Mesenchymal stem cell (in vitro differentiated cells and primary cell): ENCODE data around the gene SIT1.
A peak's percentile ranks its signal among the peaks of the same experiment; 100 is the strongest.

Experiments used
- DNase-seq: peaks from one replicate; pipeline ENCODE4 v3.0.0-alpha.2; 2013
- H2AFZ ChIP-seq: one replicate; pipeline ENCODE4 v1.6.1; 2013; ENCODE audit warnings: low read depth, mild to moderate bottlenecking, control low read depth, inconsistent platforms, low read length, moderate library complexity
- H2AK5ac ChIP-seq: 2 replicates; pipeline ENCODE4 v1.6.1; 2013; ENCODE audit warnings: low read length, moderate library complexity, mild to moderate bottlenecking, inconsistent platforms; ENCODE audit not compliant: severe bottlenecking
- H2BK120ac ChIP-seq: one replicate; pipeline ENCODE4 v1.6.1; 2013; ENCODE audit warnings: low read depth, mild to moderate bottlenecking, inconsistent platforms, low read length, moderate library complexity
- H2BK12ac ChIP-seq, 2 experiments: one replicate each; pipeline ENCODE4 v1.6.1; 2013; ENCODE audit warnings: inconsistent platforms in 2 of 2, low read length in 2 of 2, mild to moderate bottlenecking in 2 of 2, moderate library complexity in 2 of 2, control low read depth in 1 of 2
- H2BK15ac ChIP-seq: one replicate; pipeline ENCODE4 v1.6.1; 2013; ENCODE audit warnings: mild to moderate bottlenecking, low read depth, inconsistent platforms; ENCODE audit not compliant: poor library complexity, severe bottlenecking
- H2BK5ac ChIP-seq: 2 replicates; pipeline ENCODE4 v1.6.1; 2013; ENCODE audit warnings: low read depth, mild to moderate bottlenecking, low read length, control low read depth, inconsistent platforms; ENCODE audit not compliant: poor library complexity, severe bottlenecking
- H3K14ac ChIP-seq, 2 experiments: one replicate each; pipeline ENCODE4 v1.6.1; 2013; ENCODE audit warnings: inconsistent platforms in 2 of 2, low read length in 2 of 2, control low read depth in 1 of 2, mild to moderate bottlenecking in 1 of 2, moderate library complexity in 1 of 2
- H3K18ac ChIP-seq, 2 experiments: one replicate each; pipeline ENCODE4 v1.6.1; 2013; ENCODE audit warnings: inconsistent platforms in 2 of 2, low read length in 2 of 2, control low read depth in 1 of 2, low read depth in 1 of 2, mild to moderate bottlenecking in 1 of 2
- H3K23ac ChIP-seq, 2 experiments: one replicate each; pipeline ENCODE4 v1.6.1; 2013; ENCODE audit warnings: inconsistent platforms in 2 of 2, low read length in 2 of 2, mild to moderate bottlenecking in 2 of 2, moderate library complexity in 2 of 2, control low read depth in 1 of 2
- H3K27ac ChIP-seq: 2 replicates; pipeline ENCODE4 v1.5.1; 2013; ENCODE audit warnings: mild to moderate bottlenecking, moderate library complexity, low read length, control low read depth, inconsistent platforms; ENCODE audit not compliant: poor library complexity, severe bottlenecking
- H3K27me3 ChIP-seq, 2 experiments: 2 replicates each; pipeline versions ENCODE4 v1.6.1 to v1.7.0; 2013; ENCODE audit warnings: low read length in 2 of 2, mild to moderate bottlenecking in 2 of 2, moderate library complexity in 2 of 2, control low read depth in 1 of 2, inconsistent platforms in 1 of 2; ENCODE audit not compliant: control insufficient read depth in 1 of 2, insufficient read depth in 1 of 2
- H3K36me3 ChIP-seq, 2 experiments: 2 replicates each; pipeline versions ENCODE4 v1.6.1 to v1.7.0; 2013; ENCODE audit warnings: low read length in 2 of 2, control low read depth in 1 of 2, inconsistent platforms in 1 of 2, low read depth in 1 of 2, mild to moderate bottlenecking in 1 of 2; ENCODE audit not compliant: insufficient read depth in 2 of 2, control insufficient read depth in 1 of 2
- H3K4ac ChIP-seq, 2 experiments: one replicate each; pipeline ENCODE4 v1.6.1; 2013; ENCODE audit warnings: inconsistent platforms in 2 of 2, low read length in 2 of 2, mild to moderate bottlenecking in 2 of 2, moderate library complexity in 2 of 2, control low read depth in 1 of 2, low read depth in 1 of 2
- H3K4me1 ChIP-seq: 2 replicates; pipeline ENCODE4 v1.6.1; 2013; ENCODE audit warnings: low read depth, low read length, control low read depth; ENCODE audit not compliant: control insufficient read depth, insufficient read depth
- H3K4me2 ChIP-seq: 2 replicates; pipeline ENCODE4 v1.6.1; 2013; ENCODE audit warnings: low read length, mild to moderate bottlenecking, inconsistent platforms; ENCODE audit not compliant: poor library complexity, severe bottlenecking
- H3K4me3 ChIP-seq, 2 experiments: 2 replicates each; pipeline versions ENCODE4 v1.5.1 to v1.7.0; 2013; ENCODE audit warnings: low read length in 2 of 2, mild to moderate bottlenecking in 2 of 2, control low read depth in 1 of 2, low read depth in 1 of 2; ENCODE audit not compliant: insufficient read depth in 1 of 2
- H3K79me1 ChIP-seq: replicated peaks from 2 replicates; pipeline ENCODE4 v1.6.1; 2013; ENCODE audit warnings: mild to moderate bottlenecking, control low read depth, low read length, inconsistent platforms; ENCODE audit not compliant: poor library complexity, severe bottlenecking
- H3K9ac ChIP-seq: 2 replicates; pipeline ENCODE4 v1.7.0; 2013; ENCODE audit warnings: mild to moderate bottlenecking, low read length, moderate library complexity
- H3K9me3 ChIP-seq: 2 replicates; pipeline ENCODE4 v1.7.0; 2013; ENCODE audit warnings: mild to moderate bottlenecking, low read length; ENCODE audit not compliant: control insufficient read depth
- H4K8ac ChIP-seq: one replicate; pipeline ENCODE4 v1.6.1; 2013; ENCODE audit warnings: inconsistent platforms, mild to moderate bottlenecking, low read length, moderate library complexity
- H4K91ac ChIP-seq: one replicate; pipeline ENCODE4 v1.6.1; 2013; ENCODE audit warnings: mild to moderate bottlenecking, low read length, inconsistent platforms
- WGBS: methylation state at CpG from one replicate; pipeline ENCODE4 v1.1.7; 2013; ENCODE audit warnings: mixed read lengths; 5-methylcytosine and 5-hydroxymethylcytosine counted together

Gene SIT1

GRCh38 chr9:35606138-35606504, 44.6 kb downstream of the SIT1 start:
- peaks cover 32 to 37% of the 10 kb centered on the region in 2 experiments for H3K36me3 ChIP-seq
- no peak overlapping the region for H2BK15ac ChIP-seq
- no peaks in the 10 kb centered on the region for H3K9me3 ChIP-seq
- H3K9ac ChIP-seq = peak overlapping the region; percentile 85
- H3K79me1 ChIP-seq = peaks cover 20% of the 10 kb centered on the region
- H3K27ac ChIP-seq = no peak overlapping the region
- no peak overlapping the region for H2AFZ ChIP-seq
- WGBS = 10% methylated on average over 3 of the region's 5 CpGs
- H2BK120ac ChIP-seq = no peak overlapping the region
- peak overlapping the region in 1 of 2 experiments; percentile 3 for H3K14ac ChIP-seq
- H4K91ac ChIP-seq = no peak overlapping the region
- H2BK12ac ChIP-seq = no peak overlapping the region
- H3K4me1 ChIP-seq = peaks cover 19% of the 10 kb centered on the region
- H3K27me3 ChIP-seq = no peaks in the 10 kb centered on the region
- H3K18ac ChIP-seq = no peak overlapping the region
- H4K8ac ChIP-seq = no peak overlapping the region
- H2BK5ac ChIP-seq = no peak overlapping the region
- H3K4ac ChIP-seq = no peak overlapping the region
- H3K4me3 ChIP-seq = peak overlapping the region; percentile 86 to 91
- peak overlapping the region in 1 of 2 experiments; percentile 61 for H3K23ac ChIP-seq
- no peak overlapping the region for H2AK5ac ChIP-seq
- peak; percentile 18 for DNase-seq
- peak overlapping the region; percentile 97 for H3K4me2 ChIP-seq

GRCh38 chr9:35605351-35606137, 45.2 kb downstream of the SIT1 start:
- H3K18ac ChIP-seq = peak overlapping the region in 1 of 2 experiments; percentile 59
- peak overlapping the region; percentile 85 for H3K9ac ChIP-seq
- H3K4me2 ChIP-seq = peak overlapping the region; percentile 97
- peak overlapping the region; percentile 86 to 91 for H3K4me3 ChIP-seq
- H4K8ac ChIP-seq = no peak overlapping the region
- under 1% methylated on average over 46 of the region's 76 CpGs for WGBS
- H2BK120ac ChIP-seq = no peak overlapping the region
- H3K27ac ChIP-seq = no peak overlapping the region
- H2BK15ac ChIP-seq = peak overlapping the region; percentile 3
- peak overlapping the region; percentile 77 for H2BK5ac ChIP-seq
- H3K79me1 ChIP-seq = peaks cover 20% of the 10 kb centered on the region
- H4K91ac ChIP-seq = no peak overlapping the region
- peak overlapping the region in 1 of 2 experiments; percentile 3 for H3K14ac ChIP-seq
- H3K4ac ChIP-seq = peak overlapping the region in 1 of 2 experiments; percentile 63
- peak; percentile 18 for DNase-seq
- H3K36me3 ChIP-seq = peaks cover 32 to 37% of the 10 kb centered on the region in 2 experiments
- no peak overlapping the region for H2AK5ac ChIP-seq
- H3K9me3 ChIP-seq = no peaks in the 10 kb centered on the region
- H3K4me1 ChIP-seq = peaks cover 19% of the 10 kb centered on the region
- H3K27me3 ChIP-seq = no peaks in the 10 kb centered on the region
- peak overlapping the region in 1 of 2 experiments; percentile 61 for H3K23ac ChIP-seq
- H2AFZ ChIP-seq = peak overlapping the region; percentile 58
- peak overlapping the region in 1 of 2 experiments; percentile 47 for H2BK12ac ChIP-seq

GRCh38 chr9:35604578-35605350, 46.0 kb downstream of the SIT1 start, which contains the start of gene TESK1:
TSS of gene TESK1 (plus strand) at chr9:35605262. CDS start at chr9:35605620, 358 bp downstream.
- Histone ChIP-seq H3K9me3 (no peaks in the 10 kb centered on the region), H3K4me1 (peaks cover 21% of the 10 kb centered on the region), H2BK120ac (no peak within 1 kb of the TSS), H2BK5ac (peak within 1 kb of the TSS; percentile 77), H3K23ac (peak within 1 kb of the TSS in 1 of 2 experiments; percentile 61), H3K36me3 (peaks cover 25 to 30% of the 10 kb centered on the region in 2 experiments), H2AFZ (peak within 1 kb of the TSS; percentile 79), H3K27me3 (no peaks in the 10 kb centered on the region), H3K4me2 (peak within 1 kb of the TSS; percentile 97), H3K14ac (peak within 1 kb of the TSS in 1 of 2 experiments; percentile 19), H2BK12ac (peak within 1 kb of the TSS in 1 of 2 experiments; percentile 47), H3K18ac (peak within 1 kb of the TSS in 1 of 2 experiments; percentile 79), H4K8ac (peak within 1 kb of the TSS; percentile 56), H3K9ac (peak within 1 kb of the TSS; percentile 90), H3K27ac (peak within 1 kb of the TSS; percentile 80), H2AK5ac (no peak within 1 kb of the TSS), H3K79me1 (peaks cover 20% of the 10 kb centered on the region), H4K91ac (peak within 1 kb of the TSS; percentile 47), H3K4me3 (peak within 1 kb of the TSS; percentile 86 to 94), H2BK15ac (peak within 1 kb of the TSS; percentile 86), H3K4ac (peak within 1 kb of the TSS in 1 of 2 experiments; percentile 63)
- peak; percentile 67 for DNase-seq
- WGBS = 3% methylated on average over 33 of the region's 55 CpGs
